Mucosa of rectum (tissue), 2 donors: Measurements from ENCODE around the gene NPAS1.
A peak's percentile ranks its signal among the peaks of the same experiment; 100 is the strongest.
"Not testable (repeated sequence)": the region's sequence is repeated elsewhere in the genome, so short reads cannot be mapped to it uniquely, and the experiment has no call there.

Experiments
- H3K27ac ChIP-seq, 2 donors: one replicate each; pipeline ENCODE4 v1.7.0; 2013; ENCODE audit warnings: inconsistent platforms in 2 of 2, low read depth in 2 of 2, low read length in 2 of 2
- H3K27me3 ChIP-seq, 2 donors: one replicate each; pipeline ENCODE4 v1.7.0; 2013; ENCODE audit warnings: low read length in 2 of 2; ENCODE audit not compliant: control insufficient read depth in 2 of 2, insufficient read depth in 2 of 2
- H3K36me3 ChIP-seq, 2 donors: one replicate each; pipeline ENCODE4 v1.7.0; 2013; ENCODE audit warnings: low read length in 2 of 2; ENCODE audit not compliant: control insufficient read depth in 2 of 2, insufficient read depth in 2 of 2
- H3K4me1 ChIP-seq, 2 donors: one replicate each; pipeline ENCODE4 v1.7.0; 2013; ENCODE audit warnings: low read length in 2 of 2, mild to moderate bottlenecking in 1 of 2; ENCODE audit not compliant: control insufficient read depth in 2 of 2, insufficient read depth in 2 of 2
- H3K4me3 ChIP-seq, 2 donors: one replicate each; pipeline ENCODE4 v1.7.0; 2013; ENCODE audit warnings: low read length in 2 of 2
- H3K9ac ChIP-seq, 2 donors: one replicate each; pipeline ENCODE4 v1.7.0; 2013; ENCODE audit warnings: low read length in 2 of 2, low read depth in 1 of 2, mild to moderate bottlenecking in 1 of 2
- H3K9me3 ChIP-seq, 2 donors: one replicate each; pipeline ENCODE4 v1.7.0; 2013; ENCODE audit warnings: low read length in 2 of 2; ENCODE audit not compliant: control insufficient read depth in 2 of 2
- donor health status: healthy.
- donor health status: Normal muscosa, but diverticular disease.

NPAS1 gene

GRCh38 chr19:47075179-47075810 is 55.7 kb downstream of the NPAS1 start:
- H3K4me1 ChIP-seq = peaks cover 0 to 2% of the 10 kb centered on the region in 2 donors
- H3K9ac ChIP-seq = no peak overlapping the region
- H3K27ac ChIP-seq = no peak overlapping the region
- H3K27me3 ChIP-seq = no peaks in the 10 kb centered on the region
- peaks cover 39 to 59% of the 10 kb centered on the region in 2 donors for H3K36me3 ChIP-seq
- H3K4me3 ChIP-seq = no peak overlapping the region
- H3K9me3 ChIP-seq = no peaks in the 10 kb centered on the region

GRCh38 chr19:47075941-47076340 is 56.3 kb downstream of the NPAS1 start:
- H3K4me3 ChIP-seq = no peak overlapping the region
- peaks cover 34 to 56% of the 10 kb centered on the region in 2 donors for H3K36me3 ChIP-seq
- no peak overlapping the region for H3K27ac ChIP-seq
- H3K9ac ChIP-seq = no peak overlapping the region
- peaks cover 0 to 2% of the 10 kb centered on the region in 2 donors for H3K4me1 ChIP-seq
- no peaks in the 10 kb centered on the region for H3K27me3 ChIP-seq
- H3K9me3 ChIP-seq = no peaks in the 10 kb centered on the region

- H3K9me3 ChIP-seq, H3K4me3 ChIP-seq, H3K27ac ChIP-seq, H3K27me3 ChIP-seq, H3K4me1 ChIP-seq, H3K9ac ChIP-seq: not testable (repeated sequence)
- peaks cover 41 to 58% of the 10 kb centered on the region in 2 donors for H3K36me3 ChIP-seq
Observed at GRCh38 chr19:47078351-47078750, 58.7 kb downstream of the NPAS1 start.

- Histone ChIP-seq H3K9me3 (no peaks in the 10 kb centered on the region), H3K9ac (no peak overlapping the region), H3K4me1 (peaks cover 0 to 2% of the 10 kb centered on the region in 2 donors), H3K36me3 (peaks cover 47 to 60% of the 10 kb centered on the region in 2 donors), H3K27ac (no peak overlapping the region), H3K27me3 (no peaks in the 10 kb centered on the region), H3K4me3 (no peak overlapping the region)
Observed at GRCh38 chr19:47081095-47081494, 61.5 kb downstream of the NPAS1 start.

GRCh38 chr19:47082493-47082892 is 62.9 kb downstream of the NPAS1 start:
- Histone ChIP-seq H3K36me3 (peaks cover 46 to 58% of the 10 kb centered on the region in 2 donors), H3K9ac (no peak overlapping the region), H3K9me3 (no peaks in the 10 kb centered on the region), H3K27me3 (no peaks in the 10 kb centered on the region), H3K27ac (no peak overlapping the region), H3K4me3 (no peak overlapping the region), H3K4me1 (peaks cover 0 to 2% of the 10 kb centered on the region in 2 donors)

- Histone ChIP-seq H3K4me1 (peaks cover 8 to 12% of the 10 kb centered on the region in 2 donors), H3K27ac (no peak overlapping the region), H3K9me3 (no peaks in the 10 kb centered on the region), H3K9ac (no peak overlapping the region), H3K36me3 (peaks cover 51 to 67% of the 10 kb centered on the region in 2 donors), H3K27me3 (no peaks in the 10 kb centered on the region), H3K4me3 (no peak overlapping the region)
Observed at GRCh38 chr19:47084879-47085439, 65.3 kb downstream of the NPAS1 start.

GRCh38 chr19:47086280-47086679 is 66.6 kb downstream of the NPAS1 start:
- no peaks in the 10 kb centered on the region for H3K27me3 ChIP-seq
- H3K4me3 ChIP-seq = no peak overlapping the region
- H3K36me3 ChIP-seq = peaks cover 53 to 65% of the 10 kb centered on the region in 2 donors
- peaks cover 10 to 17% of the 10 kb centered on the region in 2 donors for H3K4me1 ChIP-seq
- H3K27ac ChIP-seq = no peak overlapping the region
- H3K9ac ChIP-seq = no peak overlapping the region
- H3K9me3 ChIP-seq = no peaks in the 10 kb centered on the region

GRCh38 chr19:47089767-47090350 is 70.2 kb downstream of the NPAS1 start:
- no peaks in the 10 kb centered on the region for H3K9me3 ChIP-seq

GRCh38 chr19:47093254-47093653 is 73.6 kb downstream of the NPAS1 start:
- Histone ChIP-seq H3K27ac (peak overlapping the region; percentile 6 to 98), H3K4me1 (peaks cover 58 to 67% of the 10 kb centered on the region in 2 donors), H3K9ac (no peak overlapping the region), H3K4me3 (no peak overlapping the region), H3K9me3 (no peaks in the 10 kb centered on the region), H3K27me3 (no peaks in the 10 kb centered on the region), H3K36me3 (peaks cover 29 to 42% of the 10 kb centered on the region in 2 donors)

More at GRCh38 chr19:47089767-47090350, 70.2 kb downstream of the NPAS1 start:
- peak overlapping the region; percentile 91 to 95 for H3K27ac ChIP-seq
- H3K9ac ChIP-seq = peak overlapping the region; percentile 14 to 63
- peaks cover 25 to 35% of the 10 kb centered on the region in 2 donors for H3K4me1 ChIP-seq
- H3K36me3 ChIP-seq = peaks cover 41 to 56% of the 10 kb centered on the region in 2 donors
- no peaks in the 10 kb centered on the region for H3K27me3 ChIP-seq
- no peak overlapping the region for H3K4me3 ChIP-seq

- Histone ChIP-seq H3K27ac (peak overlapping the region; percentile 98 to 99), H3K27me3 (no peaks in the 10 kb centered on the region), H3K9me3 (no peaks in the 10 kb centered on the region), H3K36me3 (peaks cover 29 to 40% of the 10 kb centered on the region in 2 donors), H3K9ac (peak overlapping the region; percentile 17 to 79), H3K4me1 (peaks cover 60 to 70% of the 10 kb centered on the region in 2 donors), H3K4me3 (no peak overlapping the region)
Observed at GRCh38 chr19:47093841-47094240, 74.2 kb downstream of the NPAS1 start.
